ENCODE data around the gene ASPRV1. TPM values are rescaled to one million over a fixed set of nuclear protein-coding genes. Genes with fewer than 3 reads are reported as not detected.
A peak's percentile ranks its signal among the peaks of the same experiment; 100 is the strongest.

ASPRV1 gene
- total RNA-seq, 3 donors from 2014 or later: 0.55 to 1.1 (median 0.55) TPM

DNA sequence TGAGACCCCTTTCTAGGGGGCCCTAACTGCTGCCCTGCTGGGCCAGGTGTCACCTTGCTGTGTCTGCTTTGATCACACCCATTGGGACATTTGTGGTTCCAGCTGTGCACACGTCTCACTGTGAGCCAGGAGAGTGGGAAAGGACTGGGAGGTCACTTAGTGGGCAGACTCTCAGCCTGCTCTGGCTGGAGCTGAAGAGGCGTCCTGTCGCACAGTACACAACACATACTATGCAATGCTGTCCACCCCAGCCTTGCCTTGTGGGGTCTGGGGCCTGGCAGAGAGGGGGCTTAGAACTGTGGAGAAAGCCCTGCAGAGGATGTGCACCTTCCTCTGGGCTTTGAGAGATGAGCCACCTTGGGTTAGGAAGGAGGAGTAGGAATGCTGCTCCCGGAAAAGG, 25.3 kb upstream of the ASPRV1 start:
- DNase-seq (peak in 1 of 3 donors; percentile 12), ATAC-seq (no peak)
- Histone ChIP-seq H3K36me3 (ENCODE audit: low read depth) (no peaks in the 10 kb centered on the region), H3K9me3 (no peaks in the 10 kb centered on the region), H3K4me1 (ENCODE audit: low read depth) (peaks cover 14% of the 10 kb centered on the region), H3K4me3 (no peak overlapping the region)
- intact Hi-C loops (cut with DNase I, micrococcal nuclease): no loop called here
- TF ChIP-seq, protein P1, sequence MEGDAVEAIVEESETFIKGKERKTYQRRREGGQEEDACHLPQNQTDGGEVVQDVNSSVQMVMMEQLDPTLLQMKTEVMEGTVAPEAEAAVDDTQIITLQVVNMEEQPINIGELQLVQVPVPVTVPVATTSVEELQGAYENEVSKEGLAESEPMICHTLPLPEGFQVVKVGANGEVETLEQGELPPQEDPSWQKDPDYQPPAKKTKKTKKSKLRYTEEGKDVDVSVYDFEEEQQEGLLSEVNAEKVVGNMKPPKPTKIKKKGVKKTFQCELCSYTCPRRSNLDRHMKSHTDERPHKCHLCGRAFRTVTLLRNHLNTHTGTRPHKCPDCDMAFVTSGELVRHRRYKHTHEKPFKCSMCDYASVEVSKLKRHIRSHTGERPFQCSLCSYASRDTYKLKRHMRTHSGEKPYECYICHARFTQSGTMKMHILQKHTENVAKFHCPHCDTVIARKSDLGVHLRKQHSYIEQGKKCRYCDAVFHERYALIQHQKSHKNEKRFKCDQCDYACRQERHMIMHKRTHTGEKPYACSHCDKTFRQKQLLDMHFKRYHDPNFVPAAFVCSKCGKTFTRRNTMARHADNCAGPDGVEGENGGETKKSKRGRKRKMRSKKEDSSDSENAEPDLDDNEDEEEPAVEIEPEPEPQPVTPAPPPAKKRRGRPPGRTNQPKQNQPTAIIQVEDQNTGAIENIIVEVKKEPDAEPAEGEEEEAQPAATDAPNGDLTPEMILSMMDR (IDR thresholded peaks at IDR 0.05): no peak

DNA sequence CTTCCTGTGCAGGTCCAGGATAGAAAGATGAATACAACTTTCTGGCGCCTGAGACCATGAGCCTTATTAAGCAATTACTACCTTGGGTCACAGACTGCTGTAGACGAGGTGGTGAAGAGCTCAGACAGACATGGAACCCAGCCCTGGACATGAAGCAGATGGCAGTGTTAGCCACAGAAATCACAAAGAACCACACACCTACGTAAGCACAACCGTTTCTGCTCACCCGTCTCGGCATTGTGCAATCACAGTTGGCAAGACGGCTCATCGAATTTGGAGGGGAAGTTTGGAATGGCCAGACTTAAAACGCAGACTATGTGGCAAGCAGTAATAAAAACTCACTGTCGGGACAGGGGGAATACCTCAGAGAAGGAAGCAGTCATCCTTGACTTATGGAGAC, 24.3 kb upstream of the ASPRV1 start:
- Histone ChIP-seq H3K36me3 (ENCODE audit: low read depth) (no peaks in the 10 kb centered on the region), H3K4me1 (ENCODE audit: low read depth) (peaks cover 14% of the 10 kb centered on the region), H3K4me3 (no peak overlapping the region), H3K9me3 (no peaks in the 10 kb centered on the region)
- TF ChIP-seq, protein P1 (IDR thresholded peaks at IDR 0.05): no peak
- DNase-seq (peak in 1 of 3 donors; percentile 55), ATAC-seq (no peak)
- intact Hi-C loops (cut with DNase I, micrococcal nuclease): no loop called here

DNA sequence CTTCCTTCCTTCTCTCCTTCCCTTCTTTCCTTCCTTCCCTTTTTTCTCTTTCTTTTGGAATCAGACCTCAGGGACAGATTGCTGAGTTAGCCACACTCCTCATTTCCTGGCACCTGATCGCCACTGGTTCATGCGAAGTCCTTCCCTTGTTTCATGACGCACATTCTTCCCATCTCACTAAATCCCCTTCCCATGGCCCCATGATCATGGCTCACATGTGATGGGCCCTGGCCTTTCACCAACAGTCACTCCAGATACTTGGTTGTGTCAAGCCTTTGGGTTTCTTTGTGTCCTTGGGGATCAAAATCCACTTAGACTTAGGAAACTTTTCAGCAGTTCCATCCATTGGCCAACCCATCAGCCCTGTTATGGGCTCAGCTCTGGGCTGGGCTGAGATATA, 23.8 kb upstream of the ASPRV1 start:
- ATAC-seq (no peak), DNase-seq (peak in 1 of 3 donors; percentile 16)
- Histone ChIP-seq H3K9me3 (no peaks in the 10 kb centered on the region), H3K4me1 (ENCODE audit: low read depth) (peaks cover 14% of the 10 kb centered on the region), H3K36me3 (ENCODE audit: low read depth) (no peaks in the 10 kb centered on the region), H3K4me3 (no peak overlapping the region)
- TF ChIP-seq, protein P1 (IDR thresholded peaks at IDR 0.05): no peak
- intact Hi-C loops (cut with DNase I, micrococcal nuclease): no loop called here

DNA sequence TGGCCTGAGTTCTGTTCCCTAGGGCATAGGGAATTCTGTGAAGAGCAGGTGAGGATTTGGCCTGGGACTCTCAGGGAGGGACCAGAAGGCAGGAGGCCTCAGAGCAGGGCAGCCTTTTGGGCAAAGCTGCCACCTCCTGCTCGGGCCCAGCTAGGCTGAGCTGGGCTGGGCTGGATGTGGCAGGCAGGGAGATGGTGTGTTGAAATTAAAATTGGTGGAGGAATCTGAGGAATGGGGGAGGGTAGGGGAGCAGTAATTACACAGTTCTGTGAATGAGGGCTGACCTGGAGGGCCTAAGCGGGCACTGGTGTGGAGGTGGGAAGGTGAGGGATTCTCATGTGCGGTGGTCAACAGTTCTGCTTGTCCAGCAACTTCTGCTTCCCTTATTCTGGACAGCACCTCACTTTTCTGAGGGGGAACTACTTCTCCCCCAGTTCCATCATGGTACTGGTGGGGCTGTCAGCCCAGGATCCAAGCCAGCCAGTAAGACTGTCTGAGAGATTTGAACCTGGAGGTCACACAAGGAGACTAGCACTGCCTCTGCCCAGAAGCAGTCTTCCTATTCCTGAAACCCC, 22.0 kb upstream of the ASPRV1 start:
- intact Hi-C loops (cut with DNase I, micrococcal nuclease): no loop called here
- Histone ChIP-seq H3K9me3 (no peaks in the 10 kb centered on the region), H3K4me3 (no peak overlapping the region), H3K4me1 (ENCODE audit: low read depth) (no peaks in the 10 kb centered on the region), H3K36me3 (ENCODE audit: low read depth) (no peaks in the 10 kb centered on the region)
- DNase-seq (peak in 1 of 3 donors; percentile 14), ATAC-seq (no peak)
- TF ChIP-seq, protein P1 (IDR thresholded peaks at IDR 0.05): no peak

DNA sequence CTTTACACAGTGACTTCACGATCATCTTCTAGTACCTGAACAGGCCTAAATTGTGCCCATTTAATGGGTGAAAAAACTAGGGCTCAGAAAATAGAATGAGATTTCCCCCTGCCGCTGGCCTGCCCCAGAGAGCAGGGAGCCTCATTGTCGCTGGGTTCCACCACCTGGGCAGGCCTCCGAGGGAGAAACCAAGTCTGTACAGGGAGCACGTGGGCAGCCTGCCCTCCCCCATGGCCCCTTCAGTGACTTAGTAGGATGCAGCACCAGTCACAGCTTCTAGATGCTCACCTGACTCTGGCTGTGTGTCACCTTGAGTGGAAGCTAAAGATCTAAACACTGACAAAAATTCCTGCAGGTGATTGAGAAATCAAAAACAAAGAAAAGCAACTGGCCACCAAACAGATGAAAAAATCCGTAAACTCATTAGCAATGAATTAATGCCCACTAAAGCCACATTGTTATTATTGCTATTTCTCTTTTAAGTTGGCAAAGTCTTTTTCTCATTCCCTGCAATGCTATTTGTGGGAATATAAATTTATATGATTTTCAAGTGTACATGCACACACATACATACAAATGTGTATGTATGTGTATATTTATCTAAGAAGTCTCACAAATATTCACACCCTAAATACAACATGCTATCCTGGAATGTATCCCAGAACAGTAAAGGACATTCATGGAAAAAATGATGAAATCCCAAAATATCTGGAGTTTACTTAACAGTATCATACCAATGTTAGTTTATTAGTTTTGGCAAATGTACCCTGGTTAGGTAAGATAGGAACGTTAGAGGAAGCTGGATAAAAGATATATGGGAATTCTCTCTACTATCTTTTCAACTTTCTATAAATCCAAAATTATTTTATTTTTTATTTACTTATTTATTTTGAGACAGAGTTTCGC, 18.7 kb upstream of the ASPRV1 start:
- DNase-seq: peak in 2 of 3 donors; percentile 11 to 14
- intact Hi-C loops (cut with DNase I, micrococcal nuclease): no loop called here
- Histone ChIP-seq H3K4me3 (no peak overlapping the region), H3K36me3 (ENCODE audit: low read depth) (no peaks in the 10 kb centered on the region), H3K9me3 (no peaks in the 10 kb centered on the region), H3K4me1 (ENCODE audit: low read depth) (no peaks in the 10 kb centered on the region)
- no peak for ATAC-seq
- TF ChIP-seq, protein P1 (IDR thresholded peaks at IDR 0.05): no peak
